Sigmoid colon (tissue), 7 donors: ENCODE data around the gene GALNT10. TPM values are rescaled to one million over a fixed set of nuclear protein-coding genes. Genes with fewer than 3 reads are reported as not detected.

Experiments
- DNase-seq: peaks from one replicate; pipeline ENCODE4 v3.0.0-alpha.2; 2019
- H3K27ac ChIP-seq, 4 donors: fragments of 200-600 bp; sonication (generic); one replicate each; pipeline ENCODE4 v1.5.1; 2016 to 2019; ENCODE audit warnings: mild to moderate bottlenecking in 1 of 4
- H3K27me3 ChIP-seq, 3 donors: fragments of 200-600 bp; sonication (generic); one replicate each; pipeline ENCODE4 v1.5.1; 2019; ENCODE audit warnings: mild to moderate bottlenecking in 1 of 3
- H3K36me3 ChIP-seq, 4 donors: fragments of 200-600 bp; sonication (generic); one replicate each; pipeline ENCODE4 v1.5.1; 2016 to 2019
- H3K4me1 ChIP-seq, 4 donors: fragments of 200-600 bp; sonication (generic); one replicate each; pipeline ENCODE4 v1.5.1; 2017 to 2019
- H3K4me3 ChIP-seq, 4 donors: fragments of 200-600 bp; sonication (generic); one replicate each; pipeline ENCODE4 v1.5.1; 2017 to 2019; ENCODE audit warnings: mild to moderate bottlenecking in 2 of 4, moderate library complexity in 1 of 4
- H3K9me3 ChIP-seq, 4 donors: fragments of 200-600 bp in 3 of 4; sonication (generic) in 3 of 4; one replicate each; pipeline versions ENCODE4 v1.5.1 to v1.6.1; 2013 to 2019
- CTCF ChIP-seq, 4 experiments: fragments of 450-650 bp in 3 of 4; fragments of 200-600 bp in 1 of 4; IDR thresholded peaks; one replicate each; pipeline ENCODE4 v1.5.1; 2016 to 2019; ENCODE audit warnings: antibody characterized with exemption in 4 of 4, mild to moderate bottlenecking in 3 of 4, moderate library complexity in 2 of 4
- EP300 ChIP-seq, 4 donors: sonication (generic); formaldehyde crosslinking; IDR thresholded peaks; one replicate each; pipeline ENCODE4 v1.6.1; 2017; ENCODE audit warnings: antibody characterized with exemption in 4 of 4
- POLR2A ChIP-seq, 2 donors: fragments of 450-650 bp; IDR thresholded peaks; one replicate each; pipeline ENCODE4 v1.6.1; 2016; ENCODE audit warnings: antibody characterized with exemption in 2 of 2, mild to moderate bottlenecking in 2 of 2, moderate library complexity in 2 of 2
- POLR2AphosphoS5 ChIP-seq, 4 donors: sonication (generic); formaldehyde crosslinking; IDR thresholded peaks; one replicate each; pipeline ENCODE4 v1.6.1; 2017; ENCODE audit warnings: antibody characterized with exemption in 4 of 4
- WGBS, 2 donors: extraction: QIAGEN DNeasy Blood & Tissue Kit; methylation state at CpG; one replicate each; pipeline ENCODE4 v1.1.7; 2013; 5-methylcytosine and 5-hydroxymethylcytosine counted together
- intact Hi-C: fragments of 100-400 bp; cut with DNase I; formaldehyde crosslinking; loops from one replicate; pipeline ENCODE4 v1.15.1; 2023
- polyA plus RNA-seq, 3 donors: library from polyadenylated mRNA; stranded (reverse); fragments of 200-250 nt; gene quantifications; one replicate each; pipeline ENCODE4 v1.2.3, GENCODE V29; 2013
- total RNA-seq, 4 donors: library from RNA; depleted of rRNA; stranded (reverse); fragments of >200 nt; gene quantifications; one replicate each; pipeline ENCODE4 v1.1.0, GENCODE V29; 2016
- donor health status: healthy with polysubstance abuse.
- donor health status: Bipolar disorder and iron deficiency.
- donor health status: healthy.

GALNT10 gene
- total and polyA plus RNA-seq, 7 donors = 6.0 to 41.7 (median 24.3) TPM

GRCh38 chr5:154215571-154216325 lies 25.2 kb downstream of the GALNT10 start:
- Histone ChIP-seq H3K4me1 (peaks cover 0 to 68% (median 53%) of the 10 kb centered on the region in 4 donors), H3K4me3 (no peak overlapping the region), H3K36me3 (no peaks in the 10 kb centered on the region), H3K27me3 (no peaks in the 10 kb centered on the region), H3K9me3 (no peaks in the 10 kb centered on the region), H3K27ac (peak overlapping the region; percentile 50 to 77 (median 64))
- TF ChIP-seq EP300 (IDR thresholded peaks at IDR 0.05) = no peak
- no peak for TF ChIP-seq POLR2A (IDR thresholded peaks at IDR 0.05)
- TF ChIP-seq POLR2AphosphoS5 (IDR thresholded peaks at IDR 0.05) = no peak
- no peak for TF ChIP-seq CTCF (IDR thresholded peaks at IDR 0.05)
- no peak for DNase-seq
- intact Hi-C loops = no loop called here
- 88 to 93% methylated on average over 2 of the region's 2 CpGs for WGBS, 2 donors

DNA sequence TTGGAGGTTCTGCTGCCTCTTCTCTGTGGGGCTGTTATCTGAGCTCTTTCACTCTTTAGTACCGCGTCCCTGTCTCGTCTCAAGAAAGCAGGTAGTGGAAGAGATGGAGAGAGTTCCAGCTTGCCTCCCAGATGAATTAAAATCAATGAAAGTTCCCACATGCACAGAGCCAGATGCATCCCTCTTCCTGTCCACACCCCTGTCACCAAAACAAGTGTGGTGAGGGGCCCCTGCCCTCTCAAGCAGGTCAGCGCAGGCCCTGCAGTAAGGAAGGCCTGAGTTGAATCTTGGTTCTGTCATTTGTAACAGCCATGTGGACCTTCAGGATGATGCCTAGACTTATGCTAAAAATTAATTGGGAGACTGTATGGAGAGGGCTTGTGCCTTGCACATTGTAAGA lies 26.9 kb downstream of the GALNT10 start:
- Histone ChIP-seq H3K36me3 (no peaks in the 10 kb centered on the region), H3K9me3 (no peaks in the 10 kb centered on the region), H3K4me1 (peaks cover 0 to 72% (median 60%) of the 10 kb centered on the region in 4 donors), H3K4me3 (no peak overlapping the region), H3K27me3 (no peaks in the 10 kb centered on the region), H3K27ac (peak overlapping the region in 3 of 4 donors; percentile 16 to 77 (median 71))
- no peak for DNase-seq
- intact Hi-C loops = no loop called here
- WGBS, 2 donors = 92 to 97% methylated on average over 4 of the region's 4 CpGs
- TF ChIP-seq POLR2AphosphoS5 (IDR thresholded peaks at IDR 0.05) = no peak
- no peak for TF ChIP-seq CTCF (IDR thresholded peaks at IDR 0.05)
- no peak for TF ChIP-seq EP300 (IDR thresholded peaks at IDR 0.05)
- no peak for TF ChIP-seq POLR2A (IDR thresholded peaks at IDR 0.05)

- Histone ChIP-seq H3K9me3 (no peaks in the 10 kb centered on the region), H3K4me3 (no peak overlapping the region), H3K36me3 (no peaks in the 10 kb centered on the region), H3K27me3 (no peaks in the 10 kb centered on the region), H3K4me1 (peaks cover 0 to 65% (median 54%) of the 10 kb centered on the region in 4 donors), H3K27ac (peak overlapping the region in 3 of 4 donors; percentile 5 to 25 (median 11))
- 92 to 95% methylated on average over 8 of the region's 8 CpGs for WGBS, 2 donors
- TF ChIP-seq POLR2A (IDR thresholded peaks at IDR 0.05) (no peak), POLR2AphosphoS5 (IDR thresholded peaks at IDR 0.05) (no peak), EP300 (IDR thresholded peaks at IDR 0.05) (no peak), CTCF (IDR thresholded peaks at IDR 0.05) (no peak)
- intact Hi-C loops = no loop called here
- no peak for DNase-seq
Observed at GRCh38 chr5:154218786-154219185, 28.3 kb downstream of the GALNT10 start.

- H3K4me3 ChIP-seq = no peak overlapping the region
- H3K27me3 ChIP-seq = no peaks in the 10 kb centered on the region
- intact Hi-C loops = no loop called here
- DNase-seq = no peak
- no peaks in the 10 kb centered on the region for H3K36me3 ChIP-seq
- no peaks in the 10 kb centered on the region for H3K9me3 ChIP-seq
- H3K27ac ChIP-seq = peak overlapping the region in 3 of 4 donors; percentile 21 to 62 (median 46)
- no peak for TF ChIP-seq POLR2AphosphoS5 (IDR thresholded peaks at IDR 0.05)
- no peak for TF ChIP-seq CTCF (IDR thresholded peaks at IDR 0.05)
- no peak for TF ChIP-seq POLR2A (IDR thresholded peaks at IDR 0.05)
- TF ChIP-seq EP300 (IDR thresholded peaks at IDR 0.05) = no peak
- peaks cover 0 to 47% (median 39%) of the 10 kb centered on the region in 4 donors for H3K4me1 ChIP-seq
Observed at GRCh38 chr5:154220625-154221024, 30.1 kb downstream of the GALNT10 start.
